WTC11 (cell line): ENCODE data around the gene MAPKAPK3. TPM values are rescaled to one million over a fixed set of nuclear protein-coding genes. Genes with fewer than 3 reads are reported as not detected.

ENCODE experiments used
- AFF4 ChIP-seq: sonication (generic); formaldehyde crosslinking; IDR thresholded peaks from 2 replicates; pipeline ENCODE4 v1.8.1; 2023; ENCODE audit warnings: mild to moderate bottlenecking, missing genetic modification reagents, borderline replicate concordance
- ATF2 ChIP-seq: sonication (generic); formaldehyde crosslinking; IDR thresholded peaks from 2 replicates; pipeline ENCODE4 v1.8.1; 2022; ENCODE audit warnings: low read depth, missing genetic modification reagents, borderline replicate concordance
- CREB1 ChIP-seq: sonication (generic); formaldehyde crosslinking; IDR thresholded peaks from 2 replicates; pipeline ENCODE4 v1.8.0; 2023; ENCODE audit warnings: mild to moderate bottlenecking, missing genetic modification reagents
- E2F5 ChIP-seq: sonication (generic); formaldehyde crosslinking; IDR thresholded peaks from 2 replicates; pipeline ENCODE4 v1.8.1; 2022; ENCODE audit warnings: mild to moderate bottlenecking, moderate library complexity, missing genetic modification reagents
- FOXP4 ChIP-seq: sonication (generic); formaldehyde crosslinking; IDR thresholded peaks from 2 replicates; pipeline ENCODE4 v1.8.0; 2022; ENCODE audit warnings: mild to moderate bottlenecking, missing genetic modification reagents
- GABPB1 ChIP-seq: sonication (generic); formaldehyde crosslinking; IDR thresholded peaks from 2 replicates; pipeline ENCODE4 v1.8.1; 2023; ENCODE audit warnings: mild to moderate bottlenecking, missing genetic modification reagents
- IRF2 ChIP-seq: sonication (generic); formaldehyde crosslinking; IDR thresholded peaks from 2 replicates; pipeline ENCODE4 v1.8.0; 2022; ENCODE audit warnings: low read depth, missing genetic modification reagents, borderline replicate concordance
- NFATC4 ChIP-seq: fragments of 250-450 bp; sonication (Bioruptor Pico); IDR thresholded peaks from 2 replicates; pipeline ENCODE4 v1.9.0; 2021; ENCODE audit warnings: mild to moderate bottlenecking
- TEAD1 ChIP-seq: sonication (generic); formaldehyde crosslinking; IDR thresholded peaks from 2 replicates; pipeline ENCODE4 v1.8.0; 2022; ENCODE audit warnings: mild to moderate bottlenecking, missing genetic modification reagents
- ZNF263 ChIP-seq: sonication (generic); formaldehyde crosslinking; IDR thresholded peaks from 2 replicates; pipeline ENCODE4 v1.8.1; 2022; ENCODE audit warnings: low read depth, mild to moderate bottlenecking, moderate library complexity, missing genetic modification reagents
- ZNF281 ChIP-seq: sonication (generic); formaldehyde crosslinking; IDR thresholded peaks from 2 replicates; pipeline ENCODE4 v1.8.0; 2023; ENCODE audit warnings: mild to moderate bottlenecking, missing genetic modification reagents
- total RNA-seq: library from RNA; stranded (reverse); gene quantifications from 3 replicates; pipeline ENCODE4 v1.2.3, GENCODE V29; 2021
- TF ChIP-seq, protein P1 (sequence below): sonication (generic); formaldehyde crosslinking; IDR thresholded peaks from 2 replicates; pipeline ENCODE4 v1.8.0; 2023; ENCODE audit warnings: missing genetic modification reagents, mild to moderate bottlenecking, borderline replicate concordance
- TF ChIP-seq, protein P2 (sequence below): sonication (generic); formaldehyde crosslinking; IDR thresholded peaks from 2 replicates; pipeline ENCODE4 v1.8.0; 2022; ENCODE audit warnings: mild to moderate bottlenecking, missing genetic modification reagents
- TF ChIP-seq, protein P3 (sequence below): sonication (generic); formaldehyde crosslinking; IDR thresholded peaks from 2 replicates; pipeline ENCODE4 v1.8.1; 2023; ENCODE audit warnings: mild to moderate bottlenecking, moderate library complexity, missing genetic modification reagents
- TF ChIP-seq, protein P4 (sequence below): fragments of 250-450 bp; sonication (Bioruptor Pico); IDR thresholded peaks from 2 replicates; pipeline ENCODE4 v1.8.0; 2021; ENCODE audit warnings: mild to moderate bottlenecking

The MAPKAPK3 gene
- total RNA-seq, 1 experiment from 2014 or later: 60.2 TPM

DNA sequence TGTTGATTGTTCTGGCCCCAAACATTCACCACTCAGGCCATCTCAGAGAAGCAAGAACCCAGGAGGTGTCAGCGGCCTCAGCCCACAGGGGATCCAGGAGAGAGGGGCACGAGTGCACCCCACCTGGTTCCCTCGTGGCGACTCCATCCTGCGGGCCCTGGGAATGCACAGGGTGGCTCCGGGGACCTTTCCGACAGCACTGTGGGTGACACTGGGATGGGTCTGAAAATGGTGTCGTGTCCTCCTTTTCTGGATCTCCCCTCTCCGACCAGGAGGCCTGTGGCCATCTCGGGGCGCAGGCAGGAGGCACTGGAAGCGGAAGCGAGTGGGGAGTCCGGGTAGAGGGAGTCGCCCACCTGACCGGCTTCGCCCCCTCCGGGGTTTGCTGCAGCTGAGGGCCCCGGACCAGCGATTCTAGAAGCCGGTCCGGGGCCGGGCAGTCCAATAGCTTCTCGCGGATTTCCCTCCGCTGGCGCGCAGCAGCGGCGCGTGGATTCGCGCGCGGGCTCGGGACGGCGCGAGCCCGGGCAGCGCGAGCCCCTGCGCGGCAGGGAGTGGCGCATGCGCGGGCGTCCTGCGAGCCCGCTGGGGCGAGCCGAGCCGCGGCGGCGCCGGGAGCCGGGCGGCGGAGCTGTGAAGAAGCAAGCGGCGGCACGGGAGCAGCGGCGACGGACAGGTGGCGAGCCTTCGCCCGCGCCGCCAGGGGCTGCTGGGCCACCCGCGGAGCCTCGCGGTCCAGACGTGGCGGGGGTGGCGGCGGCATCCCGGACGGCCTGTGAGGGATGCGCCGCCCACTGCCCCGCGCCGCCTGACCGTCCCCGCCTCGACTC lies 57.6 kb downstream of the MAPKAPK3 start, which contains the start of gene DOCK3 (continued):
- TF ChIP-seq, protein P1, sequence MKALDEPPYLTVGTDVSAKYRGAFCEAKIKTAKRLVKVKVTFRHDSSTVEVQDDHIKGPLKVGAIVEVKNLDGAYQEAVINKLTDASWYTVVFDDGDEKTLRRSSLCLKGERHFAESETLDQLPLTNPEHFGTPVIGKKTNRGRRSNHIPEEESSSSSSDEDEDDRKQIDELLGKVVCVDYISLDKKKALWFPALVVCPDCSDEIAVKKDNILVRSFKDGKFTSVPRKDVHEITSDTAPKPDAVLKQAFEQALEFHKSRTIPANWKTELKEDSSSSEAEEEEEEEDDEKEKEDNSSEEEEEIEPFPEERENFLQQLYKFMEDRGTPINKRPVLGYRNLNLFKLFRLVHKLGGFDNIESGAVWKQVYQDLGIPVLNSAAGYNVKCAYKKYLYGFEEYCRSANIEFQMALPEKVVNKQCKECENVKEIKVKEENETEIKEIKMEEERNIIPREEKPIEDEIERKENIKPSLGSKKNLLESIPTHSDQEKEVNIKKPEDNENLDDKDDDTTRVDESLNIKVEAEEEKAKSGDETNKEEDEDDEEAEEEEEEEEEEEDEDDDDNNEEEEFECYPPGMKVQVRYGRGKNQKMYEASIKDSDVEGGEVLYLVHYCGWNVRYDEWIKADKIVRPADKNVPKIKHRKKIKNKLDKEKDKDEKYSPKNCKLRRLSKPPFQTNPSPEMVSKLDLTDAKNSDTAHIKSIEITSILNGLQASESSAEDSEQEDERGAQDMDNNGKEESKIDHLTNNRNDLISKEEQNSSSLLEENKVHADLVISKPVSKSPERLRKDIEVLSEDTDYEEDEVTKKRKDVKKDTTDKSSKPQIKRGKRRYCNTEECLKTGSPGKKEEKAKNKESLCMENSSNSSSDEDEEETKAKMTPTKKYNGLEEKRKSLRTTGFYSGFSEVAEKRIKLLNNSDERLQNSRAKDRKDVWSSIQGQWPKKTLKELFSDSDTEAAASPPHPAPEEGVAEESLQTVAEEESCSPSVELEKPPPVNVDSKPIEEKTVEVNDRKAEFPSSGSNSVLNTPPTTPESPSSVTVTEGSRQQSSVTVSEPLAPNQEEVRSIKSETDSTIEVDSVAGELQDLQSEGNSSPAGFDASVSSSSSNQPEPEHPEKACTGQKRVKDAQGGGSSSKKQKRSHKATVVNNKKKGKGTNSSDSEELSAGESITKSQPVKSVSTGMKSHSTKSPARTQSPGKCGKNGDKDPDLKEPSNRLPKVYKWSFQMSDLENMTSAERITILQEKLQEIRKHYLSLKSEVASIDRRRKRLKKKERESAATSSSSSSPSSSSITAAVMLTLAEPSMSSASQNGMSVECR (CRISPR knock-in tag): no peak
- TF ChIP-seq, protein P2, sequence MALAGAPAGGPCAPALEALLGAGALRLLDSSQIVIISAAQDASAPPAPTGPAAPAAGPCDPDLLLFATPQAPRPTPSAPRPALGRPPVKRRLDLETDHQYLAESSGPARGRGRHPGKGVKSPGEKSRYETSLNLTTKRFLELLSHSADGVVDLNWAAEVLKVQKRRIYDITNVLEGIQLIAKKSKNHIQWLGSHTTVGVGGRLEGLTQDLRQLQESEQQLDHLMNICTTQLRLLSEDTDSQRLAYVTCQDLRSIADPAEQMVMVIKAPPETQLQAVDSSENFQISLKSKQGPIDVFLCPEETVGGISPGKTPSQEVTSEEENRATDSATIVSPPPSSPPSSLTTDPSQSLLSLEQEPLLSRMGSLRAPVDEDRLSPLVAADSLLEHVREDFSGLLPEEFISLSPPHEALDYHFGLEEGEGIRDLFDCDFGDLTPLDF (CRISPR knock-in tag): no peak
- TF ChIP-seq ATF2 (CRISPR knock-in tag): no peak
- no peak for TF ChIP-seq FOXP4 (CRISPR knock-in tag)
- no peak; the same call in 1 of the 2 replicates for TF ChIP-seq TEAD1 (CRISPR knock-in tag)
- no peak for TF ChIP-seq E2F5 (CRISPR knock-in tag)
- no peak for TF ChIP-seq AFF4
- TF ChIP-seq ZNF263 (CRISPR knock-in tag): no peak
- no peak for TF ChIP-seq IRF2 (CRISPR knock-in tag)
- TF ChIP-seq GABPB1: no peak
- TF ChIP-seq, protein P3, sequence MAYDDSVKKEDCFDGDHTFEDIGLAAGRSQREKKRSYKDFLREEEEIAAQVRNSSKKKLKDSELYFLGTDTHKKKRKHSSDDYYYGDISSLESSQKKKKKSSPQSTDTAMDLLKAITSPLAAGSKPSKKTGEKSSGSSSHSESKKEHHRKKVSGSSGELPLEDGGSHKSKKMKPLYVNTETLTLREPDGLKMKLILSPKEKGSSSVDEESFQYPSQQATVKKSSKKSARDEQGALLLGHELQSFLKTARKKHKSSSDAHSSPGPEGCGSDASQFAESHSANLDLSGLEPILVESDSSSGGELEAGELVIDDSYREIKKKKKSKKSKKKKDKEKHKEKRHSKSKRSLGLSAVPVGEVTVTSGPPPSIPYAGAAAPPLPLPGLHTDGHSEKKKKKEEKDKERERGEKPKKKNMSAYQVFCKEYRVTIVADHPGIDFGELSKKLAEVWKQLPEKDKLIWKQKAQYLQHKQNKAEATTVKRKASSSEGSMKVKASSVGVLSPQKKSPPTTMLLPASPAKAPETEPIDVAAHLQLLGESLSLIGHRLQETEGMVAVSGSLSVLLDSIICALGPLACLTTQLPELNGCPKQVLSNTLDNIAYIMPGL (CRISPR knock-in tag): peak; percentile 42; the same call in 1 of the 2 replicates
- no peak for TF ChIP-seq ZNF281 (CRISPR knock-in tag)
- TF ChIP-seq NFATC4 (CRISPR knock-in tag): no peak
- TF ChIP-seq CREB1: no peak
- TF ChIP-seq, protein P4, sequence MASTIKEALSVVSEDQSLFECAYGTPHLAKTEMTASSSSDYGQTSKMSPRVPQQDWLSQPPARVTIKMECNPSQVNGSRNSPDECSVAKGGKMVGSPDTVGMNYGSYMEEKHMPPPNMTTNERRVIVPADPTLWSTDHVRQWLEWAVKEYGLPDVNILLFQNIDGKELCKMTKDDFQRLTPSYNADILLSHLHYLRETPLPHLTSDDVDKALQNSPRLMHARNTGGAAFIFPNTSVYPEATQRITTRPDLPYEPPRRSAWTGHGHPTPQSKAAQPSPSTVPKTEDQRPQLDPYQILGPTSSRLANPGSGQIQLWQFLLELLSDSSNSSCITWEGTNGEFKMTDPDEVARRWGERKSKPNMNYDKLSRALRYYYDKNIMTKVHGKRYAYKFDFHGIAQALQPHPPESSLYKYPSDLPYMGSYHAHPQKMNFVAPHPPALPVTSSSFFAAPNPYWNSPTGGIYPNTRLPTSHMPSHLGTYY (CRISPR knock-in tag): no peak
